K562 (cell line): ENCODE data around the gene GHR. TPM values are rescaled to one million over a fixed set of nuclear protein-coding genes. Genes with fewer than 3 reads are reported as not detected.

Experiments
- ATAC-seq: fragments of 200-7000 bp; cut with Tn5 transposase; 3 replicates; pipeline ENCODE4 v1.9.1; 2020; ENCODE audit warnings: moderate library complexity
- BruUV-seq: library from RNA; stranded (reverse); fragments of 400-500 nt; replicated peaks from 2 replicates; lab custom pipeline; 2021; lab: Mats Ljungman, UMichigan
- CTCF ChIA-PET: fragments of 300-600 bp; formaldehyde crosslinking; extraction: SDS; loops from one replicate; lab custom pipeline; 2021; ENCODE audit warnings: low intra/inter-chr PET ratio; lab: Yijun Ruan, JAX
- POLR2A ChIA-PET: fragments of 300-600, 350-650 bp; sonication (Branson Sonifier 250); formaldehyde crosslinking; extraction: SDS; loops from one replicate; lab custom pipeline; 2021; ENCODE audit warnings: antibody characterized with exemption, inconsistent platforms; lab: Yijun Ruan, JAX
- DNase-seq, 4 experiments: peaks; one replicate each; pipeline versions ENCODE4 v3.0.0 to v3.0.0-alpha.2; 2011 to 2018; ENCODE audit warnings: low spot score in 3 of 4, mixed read lengths in 3 of 4; ENCODE audit errors: extremely low read depth in 1 of 4
- FAIRE-seq: peaks from 2 replicates; lab custom pipeline; 2011; peaks lifted over from hg19 to GRCh38; lab: Jason Lieb, UNC
- H2AFZ ChIP-seq: 2 replicates; pipeline ENCODE4 v1.6.0; 2011; ENCODE audit warnings: low read depth, low read length, control low read depth, inconsistent platforms
- H3K27ac ChIP-seq: fragments of 200-600 bp; 3 replicates; pipeline ENCODE4 v1.8.0; 2011; ENCODE audit warnings: low read depth, mild to moderate bottlenecking, control low read depth, inconsistent platforms, low read length, moderate library complexity, mixed read lengths; ENCODE audit errors: extremely low read depth
- H3K27me3 ChIP-seq, 2 experiments: fragments of 300-600 bp in 1 of 2; 2 replicates in 1 of 2; 3 replicates in 1 of 2; pipeline versions ENCODE4 v1.6.0 to v1.8.0; 2011; ENCODE audit warnings: inconsistent platforms in 2 of 2, low read length in 2 of 2, mild to moderate bottlenecking in 1 of 2, mixed read lengths in 1 of 2, moderate library complexity in 1 of 2; ENCODE audit not compliant: control insufficient read depth in 2 of 2, insufficient read depth in 2 of 2
- H3K36me3 ChIP-seq: fragments of 300-600 bp; 3 replicates; pipeline ENCODE4 v1.8.0; 2011; ENCODE audit warnings: mild to moderate bottlenecking, low read length, inconsistent platforms; ENCODE audit not compliant: control insufficient read depth, insufficient read depth
- H3K4me1 ChIP-seq, 2 experiments: fragments of 200-600 bp in 1 of 2; replicated peaks in 1 of 2; 2 replicates in 1 of 2; 3 replicates in 1 of 2; pipeline versions ENCODE4 v1.5.1 to v1.8.0; 2011; ENCODE audit warnings: inconsistent platforms in 2 of 2, low read length in 2 of 2, mild to moderate bottlenecking in 1 of 2, mixed read lengths in 1 of 2, moderate library complexity in 1 of 2; ENCODE audit not compliant: control insufficient read depth in 2 of 2, insufficient read depth in 2 of 2
- H3K4me2 ChIP-seq: 2 replicates; pipeline ENCODE4 v1.6.1; 2011; ENCODE audit warnings: low read length, control low read depth, inconsistent platforms, mixed read lengths; ENCODE audit not compliant: insufficient read depth
- H3K4me3 ChIP-seq: fragments of 200-600 bp; sonication (generic), shearing (Covaris generic); 2 replicates; pipeline ENCODE4 v1.5.1; 2016; ENCODE audit warnings: control low read depth, inconsistent platforms
- H3K79me2 ChIP-seq: fragments of 200-600 bp; 3 replicates; pipeline ENCODE4 v1.8.0; 2011; ENCODE audit warnings: low read length, inconsistent platforms; ENCODE audit not compliant: control insufficient read depth, insufficient read depth
- H3K9ac ChIP-seq, 2 experiments: 2 replicates each; pipeline versions ENCODE4 v1.6.0 to v1.6.1; 2011; ENCODE audit warnings: low read depth in 2 of 2, low read length in 2 of 2, control low read depth in 1 of 2, inconsistent platforms in 1 of 2, mild to moderate bottlenecking in 1 of 2, mixed read lengths in 1 of 2; ENCODE audit not compliant: insufficient read depth in 1 of 2
- H3K9me1 ChIP-seq: one replicate; pipeline ENCODE4 v1.6.0; 2011; ENCODE audit warnings: inconsistent platforms, mild to moderate bottlenecking, low read length, moderate library complexity; ENCODE audit not compliant: control insufficient read depth, insufficient read depth
- H3K9me3 ChIP-seq: replicated peaks from 2 replicates; pipeline ENCODE4 v1.5.1; 2011; ENCODE audit warnings: low read depth, low read length, inconsistent platforms; ENCODE audit not compliant: control insufficient read depth, insufficient read depth
- H4K20me1 ChIP-seq: replicated peaks from 2 replicates; pipeline ENCODE4 v1.6.1; 2011; ENCODE audit warnings: low read length, inconsistent platforms, mixed read lengths; ENCODE audit not compliant: control insufficient read depth, insufficient read depth
- ETS1 ChIP-seq: conservative IDR thresholded peaks from 2 replicates; pipeline ENCODE4 v1.6.1; 2011; ENCODE audit warnings: low read depth, mild to moderate bottlenecking, low read length; ENCODE audit not compliant: control insufficient read depth
- HMG20B ChIP-seq: fragments of 250-450 bp; sonication (Bioruptor Pico); IDR thresholded peaks from 2 replicates; pipeline ENCODE4 v1.5.0; 2021; ENCODE audit warnings: mild to moderate bottlenecking
- NONO ChIP-seq, 2 experiments: fragments of 200-400 bp in 1 of 2; fragments of 450-650 bp in 1 of 2; formaldehyde crosslinking in 1 of 2; IDR thresholded peaks; 2 replicates each; pipeline ENCODE4 v1.6.1; 2017; ENCODE audit warnings: low read depth in 2 of 2, mild to moderate bottlenecking in 2 of 2, moderate library complexity in 2 of 2, low read length in 1 of 2
- PTTG1 ChIP-seq: fragments of 450-650 bp; IDR thresholded peaks from 2 replicates; pipeline ENCODE4 v1.6.1; 2016; ENCODE audit warnings: low read depth, mild to moderate bottlenecking, missing genetic modification characterization, missing compliant biosample characterization
- RBM15 ChIP-seq: fragments of 200-400 bp; formaldehyde crosslinking; IDR thresholded peaks from 2 replicates; pipeline ENCODE4 v1.6.1; 2018; ENCODE audit warnings: mild to moderate bottlenecking, low read length, moderate library complexity; ENCODE audit not compliant: insufficient read depth
- SMARCA4 ChIP-seq: fragments of 450-650 bp; IDR thresholded peaks from 2 replicates; pipeline ENCODE4 v1.6.1; 2016
- SOX6 ChIP-seq: fragments of 450-650 bp; IDR thresholded peaks from 2 replicates; pipeline ENCODE4 v1.6.1; 2014; ENCODE audit warnings: mild to moderate bottlenecking
- TEAD1 ChIP-seq, 2 experiments: fragments of 450-650 bp in 1 of 2; sonication (generic) in 1 of 2; formaldehyde crosslinking; IDR thresholded peaks; 2 replicates each; pipeline versions ENCODE4 v1.4.0 to v1.8.0; 2020 to 2022; ENCODE audit warnings: mild to moderate bottlenecking in 2 of 2, missing genetic modification reagents in 1 of 2
- ZBTB12 ChIP-seq: fragments of 250-450 bp; sonication (Bioruptor Pico); IDR thresholded peaks from 2 replicates; pipeline ENCODE4 v1.4.0; 2020
- ZNF354B ChIP-seq: fragments of 250-450 bp; sonication (Bioruptor Pico); IDR thresholded peaks from 2 replicates; pipeline ENCODE4 v1.4.0; 2020
- ZNF561 ChIP-seq: fragments of 450-650 bp; formaldehyde crosslinking; conservative IDR thresholded peaks from 2 replicates; pipeline ENCODE4 v1.4.0; 2020; ENCODE audit warnings: mild to moderate bottlenecking, moderate library complexity
- WGBS: fragments of 100-300 bp; shearing (Covaris generic); methylation state at CpG from one replicate; pipeline ENCODE4 v1.1.6; 2016; ENCODE audit warnings: low coverage, mixed read lengths; ENCODE audit not compliant: insufficient coverage; ENCODE audit errors: missing lambda C conversion rate; 5-methylcytosine and 5-hydroxymethylcytosine counted together
- in situ Hi-C: fragments of 300-500 bp; cut with MboI; formaldehyde crosslinking; loops from 4 replicates; pipeline ENCODE4 v1.15.0; 2018; ENCODE audit warnings: inconsistent platforms, mixed read lengths
- intact Hi-C: fragments of 100-400 bp; cut with micrococcal nuclease; formaldehyde crosslinking; loops from 2 replicates; pipeline ENCODE4 v1.14.2; 2022
- polyA plus RNA-seq, 8 experiments: library from polyadenylated mRNA; depleted of rRNA in 4 of 8; stranded (reverse) in 5 of 8; unstranded in 3 of 8; fragments of >200 nt; fragmentation: Nextera tagmentation in 2 of 8; fragmentation: Illumina TruSeq in 1 of 8; extraction: Ambion mirVana in 2 of 8; extraction: Trizol in 1 of 8; gene quantifications; 2 replicates each; pipeline versions ENCODE4 v1.2.1 to v1.2.3, GENCODE V29; 2011 to 2014; ENCODE audit warnings: inconsistent platforms in 1 of 8, missing spikeins in 1 of 8
- total RNA-seq, 7 experiments: library from RNA; depleted of rRNA in 6 of 7; stranded (reverse); fragments of >200 nt in 6 of 7; fragmentation: Illumina TruSeq in 2 of 7; extraction: Trizol in 2 of 7; gene quantifications; 2 replicates each; pipeline versions ENCODE4 v1.2.1 to v1.2.3, GENCODE V29; 2011 to 2021; ENCODE audit warnings: low replicate concordance in 1 of 7

GHR gene
- total and polyA plus RNA-seq, 9 of the 15 experiments (the other 6 are each of a cell fraction or from before 2014, with no cell fraction given), result 0.01 to 0.13 (median 0.07) TPM; not detected in 5

- Histone ChIP-seq H3K4me1 (peaks cover 0 to 14% of the 10 kb centered on the region in 2 experiments; a peak in 2 of 5 replicates), H3K79me2 (no peaks in the 10 kb centered on the region), H3K4me2 (peak overlapping the region; percentile 35; the same call in 1 of the 2 replicates)
- WGBS, result 2% methylated on average over 7 of the region's 7 CpGs
- CTCF ChIA-PET, result interaction anchor here (1.2 kb wide), 1 partner anchor 345 kb away, joined by 4 read pairs; no protein-coding TSS in a partner anchor
- ATAC-seq (peak; percentile 22; the same call in 1 of the 3 replicates), DNase-seq (no peak)
- POLR2A ChIA-PET, result no interaction called here
- TF ChIP-seq ZNF561 (CRISPR knock-in tag) (no peak), ETS1 (no peak), SMARCA4 (no peak), ZBTB12 (CRISPR knock-in tag) (no peak), RBM15 (no peak), ZNF354B (no peak), PTTG1 (tag) (no peak), SOX6 (no peak), TEAD1 (CRISPR knock-in tag; IDR thresholded peaks at IDR 0.05) (no peak), HMG20B (CRISPR knock-in tag) (no peak), NONO (IDR thresholded peaks at IDR 0.05; ENCODE audit: low read depth in 2 of 2, low read length in 1 of 2) (no peak)
- TF ChIP-seq, all 486 proteins: peak for 0
- H4K20me1 ChIP-seq, result no peaks in the 10 kb centered on the region
- no peaks in the 10 kb centered on the region for H3K9me1 ChIP-seq
- no peak for FAIRE-seq
- no TSS peak for BruUV-seq
- in situ Hi-C loops, result no loop called here
- H2AFZ ChIP-seq, result peak overlapping the region; percentile 45
- peaks cover 0 to 7% of the 10 kb centered on the region in 2 experiments; a peak in 2 of 5 replicates for H3K27me3 ChIP-seq
- H3K9me3 ChIP-seq, result no peaks in the 10 kb centered on the region; the same call in 1 of the 2 replicates
- H3K9ac ChIP-seq, result no peak overlapping the region
- no peak overlapping the region for H3K27ac ChIP-seq
- intact Hi-C loops, result loop anchor here (10.0 kb wide), 1 partner anchor 462 kb away; no protein-coding TSS in a partner anchor
- no peak overlapping the region for H3K4me3 ChIP-seq
- no peaks in the 10 kb centered on the region for H3K36me3 ChIP-seq
Observed at GRCh38 chr5:42422656-42423280, 471 bp upstream of the GHR start.
